T-helper 1 cell treated with Interleukin-12 subunit alpha and Interleukin-12 subunit beta and Interleukin-4 antibody, amounts not matched to agents 30 μg/mL and 1 μg/mL, for 36 hours (primary cell): ENCODE data around the gene COL6A3.

Experiments used
- H3K27ac Mint-ChIP-seq: one replicate; pipeline ENCODE4 v1.8.0; 2021; ENCODE audit warnings: mild to moderate bottlenecking, mixed read lengths
- H3K27me3 Mint-ChIP-seq: one replicate; pipeline ENCODE4 v1.8.0; 2021; ENCODE audit warnings: low read depth, mixed read lengths
- H3K36me3 Mint-ChIP-seq: one replicate; pipeline ENCODE4 v1.8.0; 2021; ENCODE audit warnings: low read depth, mixed read lengths
- H3K4me1 Mint-ChIP-seq: one replicate; pipeline ENCODE4 v1.8.0; 2021; ENCODE audit warnings: low read depth, mixed read lengths
- H3K4me3 Mint-ChIP-seq: one replicate; pipeline ENCODE4 v1.8.0; 2021; ENCODE audit warnings: mild to moderate bottlenecking, moderate library complexity, mixed read lengths
- H3K9me3 Mint-ChIP-seq: one replicate; pipeline ENCODE4 v1.8.0; 2021; ENCODE audit warnings: mixed read lengths

COL6A3 gene

GRCh38 chr2:237433920-237434676 is 20.1 kb upstream of the COL6A3 start:
- no peak overlapping the region for H3K27ac Mint-ChIP-seq

GRCh38 chr2:237432484-237433092 is 18.6 kb upstream of the COL6A3 start:
- H3K27ac Mint-ChIP-seq = peak overlapping the region; percentile 41
- peak overlapping the region; percentile 22 for H3K4me3 Mint-ChIP-seq
- H3K27me3 Mint-ChIP-seq = peaks cover 4% of the 10 kb centered on the region
- H3K4me1 Mint-ChIP-seq = peaks cover 74% of the 10 kb centered on the region
- H3K9me3 Mint-ChIP-seq = no peaks in the 10 kb centered on the region
- H3K36me3 Mint-ChIP-seq = no peaks in the 10 kb centered on the region

More at GRCh38 chr2:237433920-237434676, 20.1 kb upstream of the COL6A3 start:
- peak overlapping the region; percentile 9 for H3K4me3 Mint-ChIP-seq
- H3K36me3 Mint-ChIP-seq = no peaks in the 10 kb centered on the region
- H3K27me3 Mint-ChIP-seq = no peaks in the 10 kb centered on the region
- peaks cover 65% of the 10 kb centered on the region for H3K4me1 Mint-ChIP-seq
- no peaks in the 10 kb centered on the region for H3K9me3 Mint-ChIP-seq

GRCh38 chr2:237431837-237432236 is 17.9 kb upstream of the COL6A3 start:
- Mint-ChIP-seq H3K4me1 (peaks cover 77% of the 10 kb centered on the region), H3K36me3 (peaks cover 1% of the 10 kb centered on the region), H3K9me3 (no peaks in the 10 kb centered on the region), H3K27me3 (peaks cover 4% of the 10 kb centered on the region), H3K4me3 (no peak overlapping the region), H3K27ac (no peak overlapping the region)

- H3K4me3 Mint-ChIP-seq = no peak overlapping the region
- H3K9me3 Mint-ChIP-seq = no peaks in the 10 kb centered on the region
- peaks cover 81% of the 10 kb centered on the region for H3K4me1 Mint-ChIP-seq
- no peak overlapping the region for H3K27ac Mint-ChIP-seq
- peaks cover 1% of the 10 kb centered on the region for H3K36me3 Mint-ChIP-seq
- peaks cover 8% of the 10 kb centered on the region for H3K27me3 Mint-ChIP-seq
Measured at GRCh38 chr2:237431372-237431771, 17.4 kb upstream of the COL6A3 start.

- H3K27me3 Mint-ChIP-seq = peaks cover 8% of the 10 kb centered on the region
- no peaks in the 10 kb centered on the region for H3K9me3 Mint-ChIP-seq
- H3K27ac Mint-ChIP-seq = no peak overlapping the region
- peaks cover 1% of the 10 kb centered on the region for H3K36me3 Mint-ChIP-seq
- no peak overlapping the region for H3K4me3 Mint-ChIP-seq
- H3K4me1 Mint-ChIP-seq = peaks cover 76% of the 10 kb centered on the region
Measured at GRCh38 chr2:237430861-237431260, 16.9 kb upstream of the COL6A3 start.

- Mint-ChIP-seq H3K27ac (peak overlapping the region; percentile 33), H3K9me3 (no peaks in the 10 kb centered on the region), H3K4me3 (no peak overlapping the region), H3K27me3 (peaks cover 9% of the 10 kb centered on the region), H3K36me3 (peaks cover 1% of the 10 kb centered on the region), H3K4me1 (peaks cover 67% of the 10 kb centered on the region)
Measured at GRCh38 chr2:237429753-237430152, 15.8 kb upstream of the COL6A3 start.

GRCh38 chr2:237427769-237428506 is 14.0 kb upstream of the COL6A3 start:
- H3K27me3 Mint-ChIP-seq = peaks cover 23% of the 10 kb centered on the region
- peak overlapping the region; percentile 81 for H3K27ac Mint-ChIP-seq
- H3K4me1 Mint-ChIP-seq = peaks cover 50% of the 10 kb centered on the region
- peak overlapping the region; percentile 47 for H3K4me3 Mint-ChIP-seq
- peaks cover 1% of the 10 kb centered on the region for H3K36me3 Mint-ChIP-seq
- H3K9me3 Mint-ChIP-seq = no peaks in the 10 kb centered on the region

GRCh38 chr2:237426517-237426916 is 12.6 kb upstream of the COL6A3 start:
- Mint-ChIP-seq H3K4me1 (peaks cover 40% of the 10 kb centered on the region), H3K27ac (no peak overlapping the region), H3K36me3 (peaks cover 1% of the 10 kb centered on the region)

GRCh38 chr2:237425320-237425719 is 11.4 kb upstream of the COL6A3 start:
- Mint-ChIP-seq H3K9me3 (no peaks in the 10 kb centered on the region), H3K27ac (no peak overlapping the region), H3K36me3 (peaks cover 1% of the 10 kb centered on the region), H3K4me3 (no peak overlapping the region), H3K4me1 (peaks cover 41% of the 10 kb centered on the region), H3K27me3 (peaks cover 39% of the 10 kb centered on the region)

More at GRCh38 chr2:237426517-237426916, 12.6 kb upstream of the COL6A3 start:
- Mint-ChIP-seq H3K27me3 (peaks cover 33% of the 10 kb centered on the region), H3K4me3 (no peak overlapping the region), H3K9me3 (no peaks in the 10 kb centered on the region)

- Mint-ChIP-seq H3K4me3 (no peak overlapping the region), H3K4me1 (peaks cover 35% of the 10 kb centered on the region), H3K27me3 (peaks cover 39% of the 10 kb centered on the region), H3K36me3 (peaks cover 1% of the 10 kb centered on the region), H3K9me3 (no peaks in the 10 kb centered on the region), H3K27ac (no peak overlapping the region)
Measured at GRCh38 chr2:237424544-237424943, 10.6 kb upstream of the COL6A3 start.

- Mint-ChIP-seq H3K27ac (no peak overlapping the region), H3K9me3 (no peaks in the 10 kb centered on the region), H3K27me3 (peaks cover 39% of the 10 kb centered on the region), H3K4me3 (no peak overlapping the region), H3K4me1 (peaks cover 29% of the 10 kb centered on the region), H3K36me3 (peaks cover 1% of the 10 kb centered on the region)
Measured at GRCh38 chr2:237423891-237424290, 9.9 kb upstream of the COL6A3 start.

GRCh38 chr2:237422309-237422708 is 8.3 kb upstream of the COL6A3 start:
- H3K27ac Mint-ChIP-seq = no peak overlapping the region
- H3K36me3 Mint-ChIP-seq = peaks cover 1% of the 10 kb centered on the region
- no peak overlapping the region for H3K4me3 Mint-ChIP-seq
- H3K27me3 Mint-ChIP-seq = peaks cover 35% of the 10 kb centered on the region
- no peaks in the 10 kb centered on the region for H3K9me3 Mint-ChIP-seq
- peaks cover 14% of the 10 kb centered on the region for H3K4me1 Mint-ChIP-seq

- Mint-ChIP-seq H3K9me3 (no peaks in the 10 kb centered on the region), H3K4me3 (peak overlapping the region; percentile 13), H3K27ac (no peak overlapping the region), H3K27me3 (peaks cover 37% of the 10 kb centered on the region), H3K36me3 (no peaks in the 10 kb centered on the region), H3K4me1 (peaks cover 8% of the 10 kb centered on the region)
Measured at GRCh38 chr2:237421542-237422116, 7.7 kb upstream of the COL6A3 start.

- Mint-ChIP-seq H3K36me3 (no peaks in the 10 kb centered on the region), H3K4me1 (peaks cover 6% of the 10 kb centered on the region), H3K9me3 (no peaks in the 10 kb centered on the region), H3K27ac (no peak overlapping the region), H3K27me3 (peaks cover 38% of the 10 kb centered on the region), H3K4me3 (no peak overlapping the region)
Measured at GRCh38 chr2:237418300-237418699, 4.3 kb upstream of the COL6A3 start.
